AG04450 (cell line): ENCODE results near the gene ZNF385D. TPM values are rescaled to one million over a fixed set of nuclear protein-coding genes. Genes with fewer than 3 reads are reported as not detected.

Experiments used
- CTCF ChIA-PET: fragments of 300-600, 350-600 bp; formaldehyde crosslinking; extraction: SDS; loops from one replicate; lab custom pipeline; 2022; ENCODE audit warnings: antibody characterized with exemption, inconsistent platforms; lab: Charles Lee
- POLR2A ChIA-PET: fragments of 350-600 bp; formaldehyde crosslinking; extraction: SDS; loops from one replicate; lab custom pipeline; 2021; ENCODE audit warnings: antibody characterized with exemption, inconsistent platforms; lab: Yijun Ruan, JAX
- DNase-seq: peaks from one replicate; pipeline ENCODE4 v3.0.0-alpha.2; 2011; ENCODE audit warnings: low read depth, low spot score
- H3K27ac ChIP-seq: one replicate; pipeline ENCODE4 v1.5.1; 2012; ENCODE audit warnings: low read depth, low read length, control low read depth
- H3K27me3 ChIP-seq: one replicate; pipeline ENCODE4 v1.6.0; 2012; ENCODE audit warnings: low read length; ENCODE audit not compliant: control insufficient read depth, insufficient read depth
- H3K4me3 ChIP-seq: 2 replicates; pipeline ENCODE4 v1.5.1; 2011; ENCODE audit warnings: mild to moderate bottlenecking, low read depth, low read length, control low read depth
- H3K9me3 ChIP-seq: 2 replicates; pipeline ENCODE4 v1.5.1; 2012; ENCODE audit warnings: low read length; ENCODE audit not compliant: control insufficient read depth, insufficient read depth
- polyA plus RNA-seq: library from polyadenylated mRNA; depleted of rRNA; stranded (reverse); fragments of >200 nt; gene quantifications from 2 replicates; pipeline ENCODE4 v1.2.3, GENCODE V29; 2011
- TF ChIP-seq, protein P1 (sequence below): IDR thresholded peaks from 2 replicates; pipeline ENCODE4 v1.5.1; 2011; ENCODE audit warnings: low read depth, low read length, control low read depth, inconsistent platforms

Gene ZNF385D
- polyA plus RNA-seq, 1 experiment: 0.10 TPM

DNA sequence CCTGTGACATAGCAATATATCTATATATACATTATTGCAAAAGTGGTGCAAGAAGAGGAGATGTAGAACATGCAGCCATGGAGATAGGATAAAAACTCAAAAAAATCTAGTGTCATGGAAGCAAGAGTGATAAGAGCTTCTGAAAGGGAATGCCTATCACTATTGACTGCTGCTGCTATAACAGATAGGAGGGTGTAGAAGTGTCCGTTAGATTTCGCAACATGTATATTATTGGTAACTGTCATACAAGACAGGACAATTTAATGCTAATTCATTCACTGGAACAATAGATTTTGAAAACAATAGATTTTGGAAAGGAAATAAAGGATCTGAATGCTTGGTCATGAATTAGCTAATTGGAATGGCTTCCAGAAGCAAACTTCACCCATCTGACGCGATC is 224.5 kb downstream of the ZNF385D start:
- CTCF ChIA-PET: interaction anchor here (0.6 kb wide), 1 partner anchor 1434 kb away, joined by 3 read pairs; no protein-coding TSS in a partner anchor
- POLR2A ChIA-PET: no interaction called here
- Histone ChIP-seq H3K9me3 (no peaks in the 10 kb centered on the region), H3K27ac (no peak overlapping the region), H3K27me3 (no peaks in the 10 kb centered on the region), H3K4me3 (no peak overlapping the region)
- DNase-seq: no peak
- TF ChIP-seq, protein P1, sequence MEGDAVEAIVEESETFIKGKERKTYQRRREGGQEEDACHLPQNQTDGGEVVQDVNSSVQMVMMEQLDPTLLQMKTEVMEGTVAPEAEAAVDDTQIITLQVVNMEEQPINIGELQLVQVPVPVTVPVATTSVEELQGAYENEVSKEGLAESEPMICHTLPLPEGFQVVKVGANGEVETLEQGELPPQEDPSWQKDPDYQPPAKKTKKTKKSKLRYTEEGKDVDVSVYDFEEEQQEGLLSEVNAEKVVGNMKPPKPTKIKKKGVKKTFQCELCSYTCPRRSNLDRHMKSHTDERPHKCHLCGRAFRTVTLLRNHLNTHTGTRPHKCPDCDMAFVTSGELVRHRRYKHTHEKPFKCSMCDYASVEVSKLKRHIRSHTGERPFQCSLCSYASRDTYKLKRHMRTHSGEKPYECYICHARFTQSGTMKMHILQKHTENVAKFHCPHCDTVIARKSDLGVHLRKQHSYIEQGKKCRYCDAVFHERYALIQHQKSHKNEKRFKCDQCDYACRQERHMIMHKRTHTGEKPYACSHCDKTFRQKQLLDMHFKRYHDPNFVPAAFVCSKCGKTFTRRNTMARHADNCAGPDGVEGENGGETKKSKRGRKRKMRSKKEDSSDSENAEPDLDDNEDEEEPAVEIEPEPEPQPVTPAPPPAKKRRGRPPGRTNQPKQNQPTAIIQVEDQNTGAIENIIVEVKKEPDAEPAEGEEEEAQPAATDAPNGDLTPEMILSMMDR: no peak

DNA sequence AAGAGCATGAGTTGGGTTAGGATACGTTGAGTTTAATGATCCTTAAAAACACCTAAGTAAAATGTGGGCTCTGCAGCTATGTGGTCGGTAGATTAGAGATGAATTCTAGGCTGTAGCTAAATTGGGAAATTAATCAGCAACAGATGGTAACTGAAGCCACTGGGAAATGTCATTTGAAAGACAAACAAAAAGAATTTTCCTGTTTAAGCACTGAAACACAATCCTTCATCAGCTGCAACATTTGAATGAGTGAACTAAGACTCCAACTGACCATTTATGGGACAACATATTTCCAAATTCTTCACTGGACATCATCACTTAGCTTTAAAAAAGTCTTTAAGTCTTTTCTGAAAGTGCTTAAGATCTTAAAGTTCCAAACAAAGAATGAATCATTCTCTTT is 226.9 kb downstream of the ZNF385D start:
- TF ChIP-seq, protein P1: no peak
- CTCF ChIA-PET: no interaction called here
- Histone ChIP-seq H3K9me3 (no peaks in the 10 kb centered on the region), H3K27ac (no peak overlapping the region), H3K27me3 (no peaks in the 10 kb centered on the region), H3K4me3 (no peak overlapping the region)
- POLR2A ChIA-PET: no interaction called here
- DNase-seq: no peak

DNA sequence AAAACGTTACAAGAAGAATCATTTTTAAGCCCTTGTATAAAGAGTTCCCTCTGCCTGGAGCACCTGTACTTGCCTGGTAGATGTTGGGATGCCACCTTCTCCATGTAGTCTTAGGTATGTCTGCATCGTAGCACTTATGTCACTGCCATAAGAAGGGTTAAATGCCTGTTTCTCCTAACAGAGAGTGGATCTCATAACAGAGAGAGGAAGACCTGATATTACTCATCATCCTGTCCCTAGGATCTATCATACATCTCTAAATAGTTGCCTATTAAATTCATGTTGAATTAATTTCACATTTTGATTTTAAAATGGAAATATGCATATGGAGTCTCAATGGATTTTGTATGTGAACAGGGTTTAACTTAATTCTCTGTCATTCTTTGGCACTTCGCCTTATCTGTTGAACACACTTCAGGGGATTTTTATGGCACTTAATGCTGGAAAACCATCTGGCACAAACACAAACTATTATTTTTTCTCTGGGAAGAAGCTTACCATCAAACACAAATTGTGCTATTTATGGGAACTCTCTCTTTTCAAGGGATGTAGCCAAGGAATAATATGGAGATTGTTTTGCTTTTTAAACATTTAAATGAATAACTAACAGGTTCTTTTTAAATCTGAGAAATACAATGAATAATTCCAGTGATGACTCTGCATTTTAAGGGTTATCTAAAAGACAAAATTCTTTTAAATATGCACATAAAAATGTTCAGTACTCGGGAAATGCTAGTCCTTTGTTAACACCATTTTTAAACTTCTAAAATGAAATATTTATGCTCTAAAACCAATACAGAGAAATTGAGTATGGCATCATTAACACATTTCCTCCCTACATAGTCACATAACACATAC is 230.7 kb downstream of the ZNF385D start:
- DNase-seq: no peak
- TF ChIP-seq, protein P1: no peak
- ChIA-PET POLR2A (no interaction called here), CTCF (no interaction called here)
- Histone ChIP-seq H3K9me3 (no peaks in the 10 kb centered on the region), H3K27me3 (no peaks in the 10 kb centered on the region), H3K27ac (no peak overlapping the region), H3K4me3 (no peak overlapping the region)

DNA sequence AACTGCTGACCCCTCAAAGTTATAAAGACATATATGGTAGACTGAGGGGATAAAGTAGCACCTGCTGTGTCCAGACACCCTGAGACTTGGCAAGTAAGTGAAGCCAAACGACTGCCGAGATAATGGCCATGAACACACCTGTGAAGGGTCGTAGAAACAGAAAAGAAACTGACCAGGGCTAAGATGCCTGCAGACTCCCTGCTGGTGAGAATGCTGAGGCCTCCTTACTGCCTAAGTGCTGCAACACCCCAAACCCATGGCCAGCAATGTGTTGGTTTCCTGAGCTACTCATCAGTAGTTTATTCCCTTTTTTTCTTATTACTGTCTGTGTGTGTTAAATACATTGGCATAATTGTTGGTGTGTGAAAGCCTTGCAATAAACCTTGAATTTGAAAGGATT is 233.8 kb downstream of the ZNF385D start:
- TF ChIP-seq, protein P1: no peak
- ChIA-PET POLR2A (no interaction called here), CTCF (no interaction called here)
- Histone ChIP-seq H3K4me3 (no peak overlapping the region), H3K27ac (no peak overlapping the region), H3K9me3 (no peaks in the 10 kb centered on the region), H3K27me3 (no peaks in the 10 kb centered on the region)
- DNase-seq: no peak

DNA sequence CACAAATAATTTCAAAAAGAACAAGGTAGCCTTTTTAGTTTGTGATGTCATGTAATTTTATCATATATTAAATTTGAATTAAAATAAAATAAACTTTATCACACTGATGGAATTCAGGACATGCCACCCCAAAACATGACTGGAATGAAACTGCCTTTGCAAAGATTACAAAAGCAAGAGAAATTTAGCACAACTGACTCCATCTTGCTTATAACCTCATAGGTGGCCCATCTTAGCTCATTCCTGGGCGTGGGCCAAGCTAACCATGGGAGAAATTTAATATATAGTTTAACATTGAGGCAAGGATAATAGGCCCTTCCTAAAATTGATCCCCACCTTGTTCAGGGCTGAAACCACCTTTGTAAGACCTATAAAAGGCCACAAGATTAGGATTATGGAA is 235.6 kb downstream of the ZNF385D start:
- POLR2A ChIA-PET: no interaction called here

More for the DNA sequence above, 235.6 kb downstream of the ZNF385D start:
- Histone ChIP-seq H3K27me3 (no peaks in the 10 kb centered on the region), H3K9me3 (no peaks in the 10 kb centered on the region), H3K27ac (no peak overlapping the region), H3K4me3 (no peak overlapping the region)
- CTCF ChIA-PET: no interaction called here
- DNase-seq: no peak
- TF ChIP-seq, protein P1: no peak
